ENCODE data around the gene PLAC8L1. TPM values are rescaled to one million over a fixed set of nuclear protein-coding genes. Genes with fewer than 3 reads are reported as not detected.

PLAC8L1 gene
- total RNA-seq, 2 donors from 2014 or later, result not detected

DNA sequence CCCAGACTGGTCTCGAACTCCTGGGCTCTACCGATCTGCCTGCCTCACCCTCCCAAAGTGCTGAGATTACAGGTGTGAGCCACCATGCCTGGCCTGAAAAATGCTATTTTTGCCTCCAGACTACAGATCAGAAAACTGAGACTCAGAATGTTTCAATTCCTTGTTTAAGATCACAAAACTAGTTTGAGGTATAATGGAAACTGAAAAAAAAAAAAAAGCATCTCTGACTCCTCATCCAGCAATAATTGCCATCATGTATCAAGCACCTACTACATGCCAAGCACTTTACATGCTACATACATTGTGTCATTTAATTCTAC is 35.6 kb downstream of the PLAC8L1 start:
- H3K4me3 ChIP-seq, result no peak overlapping the region
- no peak for DNase-seq (ENCODE audit: low spot score)
- H3K27me3 ChIP-seq, result no peaks in the 10 kb centered on the region
- no peaks in the 10 kb centered on the region for H3K9me3 ChIP-seq
- peak overlapping the region; percentile 73 to 86 for H3K27ac ChIP-seq
- TF ChIP-seq, protein P1, sequence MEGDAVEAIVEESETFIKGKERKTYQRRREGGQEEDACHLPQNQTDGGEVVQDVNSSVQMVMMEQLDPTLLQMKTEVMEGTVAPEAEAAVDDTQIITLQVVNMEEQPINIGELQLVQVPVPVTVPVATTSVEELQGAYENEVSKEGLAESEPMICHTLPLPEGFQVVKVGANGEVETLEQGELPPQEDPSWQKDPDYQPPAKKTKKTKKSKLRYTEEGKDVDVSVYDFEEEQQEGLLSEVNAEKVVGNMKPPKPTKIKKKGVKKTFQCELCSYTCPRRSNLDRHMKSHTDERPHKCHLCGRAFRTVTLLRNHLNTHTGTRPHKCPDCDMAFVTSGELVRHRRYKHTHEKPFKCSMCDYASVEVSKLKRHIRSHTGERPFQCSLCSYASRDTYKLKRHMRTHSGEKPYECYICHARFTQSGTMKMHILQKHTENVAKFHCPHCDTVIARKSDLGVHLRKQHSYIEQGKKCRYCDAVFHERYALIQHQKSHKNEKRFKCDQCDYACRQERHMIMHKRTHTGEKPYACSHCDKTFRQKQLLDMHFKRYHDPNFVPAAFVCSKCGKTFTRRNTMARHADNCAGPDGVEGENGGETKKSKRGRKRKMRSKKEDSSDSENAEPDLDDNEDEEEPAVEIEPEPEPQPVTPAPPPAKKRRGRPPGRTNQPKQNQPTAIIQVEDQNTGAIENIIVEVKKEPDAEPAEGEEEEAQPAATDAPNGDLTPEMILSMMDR (IDR thresholded peaks at IDR 0.05), result no peak
- no peaks in the 10 kb centered on the region for H3K36me3 ChIP-seq
- peaks cover 0 to 65% of the 10 kb centered on the region in 2 donors for H3K4me1 ChIP-seq

DNA sequence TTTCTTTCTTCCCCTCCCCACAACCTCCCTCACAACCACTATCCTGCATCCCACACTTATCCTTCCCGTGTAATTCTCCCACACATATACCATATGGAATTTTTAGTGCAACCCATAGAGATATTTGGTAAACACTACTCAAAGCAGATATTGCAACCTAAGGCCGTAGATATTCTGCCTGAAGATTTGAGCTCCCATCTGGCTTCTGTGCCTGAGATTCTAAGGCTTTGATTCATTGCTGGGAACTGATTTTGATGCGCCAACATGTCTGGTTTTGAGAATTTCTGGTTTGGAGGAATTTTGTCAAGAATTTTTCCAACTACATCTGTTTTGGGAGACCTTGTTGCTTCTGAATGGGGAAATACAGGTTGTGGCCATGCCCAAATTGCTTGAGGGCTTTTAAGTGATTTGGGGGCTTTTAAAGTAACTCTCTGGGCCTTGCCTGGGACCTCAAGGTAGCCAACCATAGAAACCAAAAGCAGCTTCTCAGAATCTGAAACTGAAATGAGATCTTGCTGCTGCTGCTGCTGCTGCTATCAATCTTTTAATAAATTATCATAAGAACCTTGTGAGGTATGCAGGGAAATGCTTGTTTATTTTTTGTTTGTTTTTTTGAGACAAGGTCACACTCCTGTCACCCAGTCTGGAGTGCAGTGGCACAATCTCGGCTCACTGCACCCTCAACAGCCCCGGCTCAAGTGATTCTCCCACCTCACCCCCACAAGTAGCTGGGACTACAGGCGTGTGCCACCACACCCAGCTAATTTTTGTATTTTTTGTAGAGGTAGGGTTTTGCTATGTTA is 36.2 kb downstream of the PLAC8L1 start:
- Histone ChIP-seq H3K4me1 (peaks cover 0 to 65% of the 10 kb centered on the region in 2 donors), H3K4me3 (no peak overlapping the region), H3K27ac (peak overlapping the region; percentile 73 to 86), H3K9me3 (no peaks in the 10 kb centered on the region), H3K36me3 (no peaks in the 10 kb centered on the region), H3K27me3 (no peaks in the 10 kb centered on the region)
- TF ChIP-seq, protein P1 (IDR thresholded peaks at IDR 0.05), result no peak
- DNase-seq (ENCODE audit: low spot score), result peak; percentile 5

GRCh38 chr5:146068206-146068605 is 37.2 kb downstream of the PLAC8L1 start:
- Histone ChIP-seq H3K27me3 (no peaks in the 10 kb centered on the region), H3K4me1 (peaks cover 0 to 66% of the 10 kb centered on the region in 2 donors), H3K36me3 (no peaks in the 10 kb centered on the region), H3K9me3 (no peaks in the 10 kb centered on the region), H3K4me3 (no peak overlapping the region), H3K27ac (peak overlapping the region; percentile 73 to 86)
- TF ChIP-seq, protein P1 (IDR thresholded peaks at IDR 0.05), result no peak
- peak; percentile 57 for DNase-seq (ENCODE audit: low spot score)

GRCh38 chr5:146066968-146067367 is 38.4 kb downstream of the PLAC8L1 start:
- Histone ChIP-seq H3K27me3 (no peaks in the 10 kb centered on the region), H3K4me1 (peaks cover 0 to 66% of the 10 kb centered on the region in 2 donors), H3K9me3 (no peaks in the 10 kb centered on the region), H3K36me3 (peaks cover 9% of the 10 kb centered on the region), H3K4me3 (no peak overlapping the region), H3K27ac (peak overlapping the region; percentile 73 to 86)
- peak; percentile 40 for DNase-seq (ENCODE audit: low spot score)
- TF ChIP-seq, protein P1 (IDR thresholded peaks at IDR 0.05), result no peak

DNA sequence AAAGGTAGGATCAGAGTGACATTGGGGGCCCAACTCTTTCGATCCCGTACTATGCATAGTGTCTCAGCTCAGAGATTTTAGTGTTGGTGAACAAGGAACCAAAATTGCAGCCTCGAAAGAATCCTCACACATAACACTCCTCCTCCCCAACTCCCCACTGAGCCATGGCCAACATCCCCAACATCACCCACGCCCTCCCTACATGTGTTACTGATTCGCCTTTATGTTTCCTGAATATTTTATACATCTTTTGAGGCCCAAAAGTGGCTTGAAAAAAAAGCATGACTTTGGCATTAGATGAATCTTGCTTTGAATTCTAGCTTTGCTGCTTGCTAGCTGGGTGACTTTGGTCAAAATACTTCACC is 45.2 kb downstream of the PLAC8L1 start:
- H3K27me3 ChIP-seq, result no peaks in the 10 kb centered on the region
- TF ChIP-seq, protein P1 (IDR thresholded peaks at IDR 0.05), result no peak
- peaks cover 0 to 30% of the 10 kb centered on the region in 2 donors for H3K4me1 ChIP-seq
- no peaks in the 10 kb centered on the region for H3K9me3 ChIP-seq
- peak overlapping the region; percentile 38 to 44 for H3K4me3 ChIP-seq
- peaks cover 9% of the 10 kb centered on the region for H3K36me3 ChIP-seq
- peak; percentile 9 for DNase-seq (ENCODE audit: low spot score)
- peak overlapping the region; percentile 81 to 95 for H3K27ac ChIP-seq

All from right atrium auricular region (tissue), 2 donors.